HL-60/S4 treated with retinoic acid at 250 ng/mL for 4 days and 3 days (cell line): ENCODE data around the gene SPATC1L.

Experiments
- in situ Hi-C: fragments of 300-500 bp; cut with MboI; formaldehyde crosslinking; loops from 2 replicates; pipeline ENCODE4 v1.7.0; 2022; ENCODE audit warnings: low sequenced_read_pairs

Gene SPATC1L

GRCh38 chr21:46165098-46165497, 19.2 kb downstream of the SPATC1L start:
- in situ Hi-C loops = no loop called here

DNA sequence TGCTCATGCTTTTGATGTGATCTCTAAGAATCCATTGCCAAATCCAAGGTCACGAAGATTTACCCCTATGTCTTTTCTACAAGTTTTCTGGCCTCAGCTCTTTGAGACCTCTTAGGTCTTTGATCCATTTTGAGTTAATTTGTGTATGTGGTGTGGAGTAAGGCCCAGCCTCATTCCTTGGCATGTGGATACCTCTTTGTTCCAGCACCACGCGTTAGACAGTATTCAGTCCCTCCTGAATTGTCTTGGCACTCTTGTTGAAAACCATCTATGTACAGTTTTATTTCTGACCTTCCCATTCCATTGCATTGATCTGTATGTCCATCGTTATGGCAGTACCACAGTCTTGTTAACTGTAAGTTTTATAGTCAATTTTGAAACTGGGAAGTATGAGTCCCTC, 20.9 kb downstream of the SPATC1L start:
- in situ Hi-C loops = no loop called here

GRCh38 chr21:46161633-46162592, 22.3 kb downstream of the SPATC1L start:
- in situ Hi-C loops = no loop called here

DNA sequence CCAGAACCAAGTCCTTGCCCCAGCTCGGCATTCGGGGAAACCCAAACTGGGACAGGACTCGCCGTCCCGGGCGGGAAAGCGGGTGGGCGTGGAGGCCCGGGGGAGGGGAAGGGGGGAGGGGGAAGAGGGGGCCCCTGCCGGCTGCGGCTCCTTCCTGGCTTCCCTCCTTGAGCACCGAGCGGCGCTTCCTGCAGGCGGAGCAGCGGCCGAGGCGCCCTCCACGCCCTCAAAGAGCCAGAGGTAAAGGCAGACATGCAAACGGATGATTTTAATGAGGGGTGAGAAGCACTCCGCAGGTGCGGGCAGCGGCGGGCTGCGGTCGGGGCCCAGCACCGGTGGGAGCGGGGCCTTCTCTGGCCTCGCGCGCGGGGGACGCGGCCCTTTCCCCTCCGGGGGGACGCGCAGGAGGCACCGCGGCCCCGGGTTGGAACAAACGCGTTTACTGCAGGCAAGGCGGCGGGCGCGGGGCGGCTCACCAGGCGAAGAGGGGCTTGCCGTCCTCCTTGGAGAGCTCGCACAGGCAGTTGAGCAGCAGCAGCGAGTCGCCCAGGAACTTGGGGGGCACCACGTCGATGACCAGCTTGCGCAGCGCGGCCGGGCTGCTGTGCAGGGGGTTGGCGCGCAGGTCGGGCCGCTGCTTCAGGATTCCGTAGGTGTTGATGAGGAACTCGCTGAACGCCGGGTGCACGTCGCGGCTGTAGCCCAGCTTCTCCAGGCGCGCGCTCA, 23.2 kb downstream of the SPATC1L start:
- in situ Hi-C loops = no loop called here

DNA sequence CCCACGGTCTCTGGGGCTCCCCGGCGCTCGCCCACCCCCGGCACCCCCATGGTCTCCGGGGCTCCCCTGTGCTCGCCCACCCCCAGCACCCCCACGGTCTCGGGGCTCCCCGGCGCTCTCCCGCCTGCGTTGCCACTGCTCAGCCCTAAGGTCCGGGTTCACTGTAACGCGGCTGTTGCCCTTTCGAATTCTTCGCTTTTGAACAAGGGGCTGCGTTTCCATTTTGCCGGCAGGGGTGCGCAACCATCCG, 23.7 kb downstream of the SPATC1L start:
- in situ Hi-C loops = no loop called here

DNA sequence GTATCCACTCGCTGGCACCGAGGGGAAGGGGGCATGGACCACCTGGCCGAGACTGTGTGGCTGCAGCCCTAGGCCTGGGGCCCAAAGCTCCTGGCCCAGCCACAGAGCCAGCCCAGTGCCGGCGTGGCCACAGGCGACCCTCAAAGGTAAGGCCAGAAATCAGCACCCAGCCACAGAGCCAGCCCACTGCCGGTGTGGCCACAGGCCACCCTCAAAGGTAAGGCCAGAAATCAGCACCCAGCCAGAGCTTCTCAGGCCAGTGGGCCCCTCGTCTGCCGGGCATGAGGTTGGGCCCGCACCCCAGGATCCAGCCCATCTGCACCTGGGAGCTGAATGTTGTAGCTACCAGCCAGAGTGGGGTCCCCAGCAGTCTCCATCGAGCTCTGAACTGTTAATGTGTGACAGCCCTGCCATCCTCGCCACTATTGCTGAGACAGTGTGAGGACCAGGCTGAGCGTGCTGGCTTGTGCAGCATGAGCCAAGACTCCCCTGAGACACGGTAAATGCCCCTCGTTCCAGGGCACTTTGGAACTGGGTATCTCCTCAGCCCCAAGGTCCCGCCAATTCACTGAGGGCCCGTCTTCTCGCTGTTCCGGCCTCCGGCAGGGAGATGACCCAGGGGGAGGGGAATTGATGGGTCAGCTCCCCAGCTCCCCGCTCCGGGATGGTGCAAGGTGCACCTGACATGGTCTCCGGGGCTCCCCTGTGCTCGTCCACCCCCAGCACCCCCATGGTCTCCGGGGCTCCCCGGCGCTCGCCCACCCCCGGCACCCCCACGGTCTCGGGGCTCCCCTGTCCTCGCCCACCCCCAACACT, 24.2 kb downstream of the SPATC1L start:
- in situ Hi-C loops = no loop called here

GRCh38 chr21:46159390-46159789, 24.9 kb downstream of the SPATC1L start:
- in situ Hi-C loops = no loop called here

- in situ Hi-C loops = no loop called here
These were observed 25.5 kb downstream of the SPATC1L start for GRCh38 chr21:46158666-46159300.

DNA sequence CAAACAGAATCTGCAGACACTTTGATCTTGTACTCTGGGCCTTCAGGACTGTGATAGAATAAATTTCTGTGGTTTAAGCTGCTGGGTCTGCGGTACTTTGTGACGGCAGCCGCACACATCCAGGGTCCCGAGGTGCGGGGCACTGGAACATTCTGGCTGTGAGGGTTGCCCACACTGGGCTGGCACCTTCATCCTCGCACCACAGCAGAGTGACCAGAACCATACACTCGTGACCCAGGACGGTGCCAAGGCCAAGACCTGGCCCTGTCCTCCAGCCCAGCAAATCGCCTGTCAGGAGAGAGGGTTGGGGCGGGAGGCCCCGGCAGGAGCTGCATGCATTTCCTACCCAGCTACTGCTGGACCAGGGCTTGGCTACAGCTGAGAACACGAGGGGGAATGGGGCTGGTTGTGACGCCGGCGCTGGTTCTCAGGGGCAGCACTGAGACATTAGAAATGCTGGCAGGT, 26.2 kb downstream of the SPATC1L start:
- in situ Hi-C loops = no loop called here

- in situ Hi-C loops = no loop called here
These were observed 26.8 kb downstream of the SPATC1L start for GRCh38 chr21:46157396-46157986.

- in situ Hi-C loops = no loop called here
These were observed 27.6 kb downstream of the SPATC1L start for GRCh38 chr21:46156678-46157077.

- in situ Hi-C loops = no loop called here
These were observed 27.9 kb downstream of the SPATC1L start for GRCh38 chr21:46156378-46156645.

GRCh38 chr21:46155514-46156377, 28.5 kb downstream of the SPATC1L start, which contains the start of gene FTCD:
FTCD (minus strand) TSS chr21:46155579; CDS start chr21:46155523, 56 bp downstream.
- in situ Hi-C loops = no loop called here

GRCh38 chr21:46154955-46155513, 29.2 kb downstream of the SPATC1L start:
- in situ Hi-C loops = no loop called here

- in situ Hi-C loops = no loop called here
These were observed 29.9 kb downstream of the SPATC1L start for GRCh38 chr21:46154155-46154954.

DNA sequence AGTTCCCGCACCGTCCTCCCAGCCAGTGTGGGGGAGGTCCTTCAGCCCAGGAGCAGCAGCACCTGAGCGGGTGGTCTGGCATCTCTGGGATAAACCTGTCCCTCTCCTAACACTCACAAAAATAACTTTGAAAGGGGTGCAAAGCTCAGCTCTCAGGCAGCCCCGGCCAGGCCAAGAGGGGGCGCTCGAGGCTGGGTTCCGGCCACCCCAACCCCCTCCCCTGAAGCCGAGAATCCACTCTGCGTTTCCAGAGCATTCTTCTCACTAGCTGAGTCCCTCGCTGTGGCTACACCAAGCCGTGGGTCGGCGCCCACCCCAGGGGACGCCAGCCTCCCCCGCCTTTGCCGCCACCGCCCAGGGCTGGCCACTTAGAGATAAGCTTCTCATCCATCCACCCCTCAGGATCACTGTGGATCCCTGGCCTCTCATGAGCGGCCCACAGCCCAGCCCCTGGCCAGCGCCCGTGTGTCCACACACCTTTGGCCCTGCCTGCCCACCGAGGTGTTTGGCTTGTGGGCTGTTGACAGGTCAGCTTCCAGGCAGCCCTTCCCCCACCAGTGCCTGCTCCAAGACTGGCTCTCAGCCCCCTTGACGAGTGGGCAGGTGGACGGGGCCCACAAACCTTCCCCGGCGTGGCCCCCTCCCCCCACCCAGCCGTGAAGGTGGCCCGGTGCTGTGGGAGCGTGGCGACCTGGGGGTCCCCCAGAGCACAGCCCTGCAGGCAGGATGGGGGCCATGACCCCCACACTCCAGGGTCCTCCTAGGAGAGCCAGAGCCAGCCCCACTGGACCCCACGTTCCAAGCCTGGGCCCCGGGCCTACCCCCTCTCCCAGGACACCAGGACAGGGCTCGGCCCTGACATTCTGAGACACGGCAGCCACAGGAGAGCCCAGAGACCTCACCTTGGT, 30.8 kb downstream of the SPATC1L start:
- in situ Hi-C loops = no loop called here

GRCh38 chr21:46152927-46153246, 31.4 kb downstream of the SPATC1L start:
- in situ Hi-C loops = no loop called here
